Endometrium (tissue), 2 donors: Measurements from ENCODE around the gene FBXL17.

Experiments
- FAIRE-seq: peaks from 2 replicates; lab custom pipeline; 2012; peaks lifted over from hg19 to GRCh38; lab: Jason Lieb, UNC
- donor health status: control.
- donor health status: control.

The FBXL17 gene

DNA sequence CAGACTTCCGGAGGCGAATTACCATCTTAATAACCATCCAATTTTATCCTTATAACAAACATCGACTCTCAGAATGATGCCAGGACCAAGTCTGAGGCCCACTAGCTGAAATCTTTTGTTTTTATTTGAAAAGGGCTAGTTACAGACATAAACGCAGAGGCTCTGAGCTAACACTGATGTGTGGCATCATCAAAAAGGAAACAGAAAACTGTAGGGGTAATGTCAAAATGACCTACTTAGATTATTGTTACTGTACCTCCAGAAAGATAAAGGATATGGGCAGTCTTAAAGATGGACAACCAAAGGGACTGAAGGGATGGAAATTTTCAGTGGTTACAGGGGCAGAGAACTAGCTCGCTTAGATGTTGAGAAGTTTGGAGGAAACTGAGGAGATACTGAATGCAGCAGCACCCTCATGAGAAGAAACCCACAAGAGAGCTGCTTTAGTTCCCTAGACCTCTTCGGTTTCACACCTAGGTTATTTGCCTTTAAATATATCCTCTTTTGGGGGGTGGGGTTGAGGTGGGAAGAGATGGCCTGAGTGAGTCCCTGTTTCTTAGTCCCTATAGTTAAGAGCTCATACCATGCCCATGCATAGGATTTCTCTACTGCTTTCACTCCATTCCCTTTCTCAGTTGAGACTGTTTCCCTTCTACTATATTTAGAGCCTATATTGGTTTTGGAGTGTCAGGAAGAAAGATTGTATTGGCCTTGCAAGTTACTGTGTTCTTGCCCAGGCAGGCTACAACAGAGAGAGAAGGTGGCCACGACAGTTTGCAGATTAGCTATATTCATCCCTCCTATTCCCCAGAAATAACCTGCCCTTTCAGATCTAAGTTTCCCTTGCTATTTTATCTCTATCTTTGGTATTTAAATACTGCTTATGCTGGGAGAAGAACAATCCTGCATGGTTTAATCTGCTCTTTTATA is 390.8 kb downstream of the FBXL17 start:
- FAIRE-seq = no peak

DNA sequence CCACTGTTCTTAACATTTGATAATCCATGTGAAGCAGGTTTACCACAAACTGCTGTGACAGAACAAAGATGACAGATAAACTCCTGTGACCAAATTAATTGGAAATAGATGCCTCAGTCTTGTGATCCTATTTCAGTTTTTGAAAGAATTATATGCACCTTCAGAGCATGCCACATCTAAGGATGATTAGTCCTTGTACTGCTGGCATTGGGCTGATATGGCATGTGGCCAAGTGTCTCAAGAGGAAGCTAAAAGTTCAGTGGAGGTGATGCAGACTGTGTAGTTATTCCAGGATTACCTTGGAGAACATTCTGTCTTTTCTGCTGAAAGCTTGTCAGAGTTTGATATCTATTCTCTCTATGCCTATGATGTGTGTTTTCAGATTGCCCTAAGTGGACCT is 396.8 kb downstream of the FBXL17 start:
- FAIRE-seq = no peak

DNA sequence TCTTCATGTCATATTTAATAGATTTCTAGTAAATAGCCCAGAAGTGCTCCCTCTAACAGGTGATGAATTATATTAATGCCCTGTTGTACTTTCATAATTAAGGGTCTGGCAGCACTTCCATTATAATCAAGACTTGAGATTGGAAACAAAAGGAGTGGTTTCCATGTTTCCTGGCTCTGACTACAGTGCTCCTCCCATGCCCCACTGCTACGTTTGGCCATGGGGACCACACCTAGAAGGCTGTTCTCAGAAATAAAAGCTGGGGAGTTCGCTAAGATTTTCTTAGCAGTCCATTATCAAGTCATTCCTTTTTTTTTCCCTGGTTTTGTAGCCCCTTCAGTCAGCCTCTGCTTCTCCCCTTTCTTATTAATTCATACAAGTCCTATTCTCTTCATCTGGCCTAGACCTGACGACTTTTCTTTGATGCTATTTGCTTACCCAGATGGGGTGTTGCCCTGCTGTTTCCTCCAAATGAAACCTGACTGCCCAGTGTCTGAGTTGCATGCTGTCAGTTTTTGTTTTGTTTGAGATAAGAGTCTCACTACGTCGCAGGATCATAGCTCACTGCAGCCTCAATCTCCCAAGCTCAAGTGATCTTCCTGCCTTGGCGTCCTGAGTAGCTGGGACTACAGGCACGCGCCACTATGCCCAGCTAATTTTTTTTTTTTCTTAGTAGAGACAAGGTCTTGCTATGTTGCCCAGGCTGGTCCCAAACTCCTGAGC is 399.0 kb downstream of the FBXL17 start:
- no peak for FAIRE-seq

GRCh38 chr5:107980923-107981692 is 400.8 kb downstream of the FBXL17 start:
- FAIRE-seq = no peak

DNA sequence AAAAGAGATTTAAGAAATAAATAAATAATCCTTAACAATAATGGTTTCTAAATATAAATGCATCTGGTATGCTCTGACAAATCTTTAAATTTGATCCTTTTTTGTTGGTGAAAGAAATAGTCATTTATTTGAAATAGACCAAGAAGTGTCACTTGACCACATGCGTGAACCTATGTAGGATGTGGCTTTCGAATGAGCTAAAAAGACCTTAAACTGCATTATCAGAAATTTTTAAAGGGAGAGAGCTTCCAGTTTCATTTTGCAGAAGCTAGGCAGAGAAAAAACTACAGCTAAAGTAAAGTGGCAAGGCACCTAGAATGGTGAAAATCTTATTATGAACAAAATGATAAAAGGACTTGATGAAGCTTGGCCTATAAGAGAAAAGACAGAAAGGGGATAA is 402.0 kb downstream of the FBXL17 start:
- FAIRE-seq = peak; percentile 69

DNA sequence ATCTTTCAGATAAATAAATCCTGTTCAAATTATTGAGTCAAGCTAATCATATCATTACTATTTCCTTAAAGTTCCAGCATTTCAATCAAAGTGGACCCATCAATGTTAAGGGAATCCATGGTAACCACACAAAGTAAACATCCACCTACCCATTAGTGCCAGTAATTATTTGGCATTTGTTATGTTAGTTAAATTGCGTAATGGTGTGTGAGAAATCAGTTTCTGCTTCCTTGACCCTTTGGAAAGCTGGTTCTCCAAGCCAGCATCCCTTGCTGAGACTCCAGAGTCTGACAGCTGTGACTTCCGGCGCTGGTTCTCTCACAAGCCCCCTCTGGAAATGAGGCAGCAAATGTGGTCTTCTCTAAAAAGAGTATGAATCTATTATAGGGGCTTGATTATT is 402.6 kb downstream of the FBXL17 start:
- FAIRE-seq = no peak

DNA sequence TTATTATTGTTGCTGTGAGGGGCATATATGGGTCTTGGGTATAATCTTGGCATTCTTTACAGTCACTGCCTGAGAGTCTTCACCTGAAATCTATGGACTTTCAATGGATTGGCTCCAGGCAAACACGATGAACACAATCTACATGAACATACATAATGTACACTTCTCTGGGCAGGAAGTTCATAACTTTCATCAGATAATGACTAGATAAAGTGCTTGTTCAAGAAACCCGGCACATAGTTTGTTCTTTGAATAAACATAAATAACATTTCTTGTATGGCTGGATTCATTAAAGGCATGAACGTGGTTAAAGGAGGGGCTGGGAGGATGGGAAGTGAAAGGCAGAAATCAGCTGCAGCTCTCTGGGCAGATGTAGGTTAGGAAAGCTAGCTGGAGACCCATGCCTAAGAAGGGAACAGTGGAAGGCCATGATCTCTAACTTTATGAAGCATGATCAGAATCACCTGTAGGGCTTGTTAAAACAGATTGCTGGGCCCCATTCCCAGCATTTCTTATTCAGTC is 404.3 kb downstream of the FBXL17 start:
- no peak for FAIRE-seq

- FAIRE-seq = no peak
Measured at GRCh38 chr5:107975568-107975967, 406.3 kb downstream of the FBXL17 start.

DNA sequence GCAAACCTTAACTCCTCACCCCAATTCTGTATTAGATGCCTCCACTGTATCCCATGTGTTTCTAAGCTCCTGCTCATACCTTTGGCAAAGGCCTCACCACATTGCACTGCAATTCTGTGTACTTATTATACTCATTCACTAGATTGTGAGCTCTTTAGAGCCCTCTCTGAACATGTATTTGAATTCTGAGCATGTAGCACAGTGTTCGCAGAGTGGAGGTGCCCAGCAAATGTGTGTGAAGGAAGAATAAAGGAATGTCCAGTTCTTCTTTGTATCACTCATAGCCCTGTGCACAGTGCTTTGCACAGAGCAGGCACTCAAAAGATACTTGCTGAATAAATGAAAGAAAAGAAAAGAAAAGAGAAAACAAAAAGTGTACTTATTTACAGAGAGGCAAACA is 410.1 kb downstream of the FBXL17 start:
- no peak for FAIRE-seq

DNA sequence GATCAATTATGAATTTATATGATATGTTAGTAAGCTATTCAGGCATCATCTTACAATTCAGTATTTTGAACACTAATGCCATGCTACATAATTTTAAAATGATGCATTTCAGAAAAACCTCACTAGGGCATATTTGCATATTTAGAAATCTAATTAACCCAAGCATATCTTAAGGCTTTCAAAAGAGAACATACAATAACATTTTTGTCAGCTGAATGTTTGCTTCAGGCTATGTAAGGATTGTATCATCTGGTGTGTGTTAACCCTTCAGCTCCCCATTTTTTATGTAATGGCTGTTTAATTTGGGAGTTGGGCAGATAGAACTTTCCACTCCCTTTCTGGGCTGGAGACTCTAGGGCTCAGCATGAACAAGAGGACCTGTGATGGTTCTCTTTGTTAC is 412.1 kb downstream of the FBXL17 start:
- FAIRE-seq = no peak

- FAIRE-seq = no peak
Measured at GRCh38 chr5:107968998-107969397, 412.9 kb downstream of the FBXL17 start.

- FAIRE-seq = no peak
Measured at GRCh38 chr5:107968406-107968843, 413.5 kb downstream of the FBXL17 start.

- no peak for FAIRE-seq
Measured at GRCh38 chr5:107966201-107966600, 415.7 kb downstream of the FBXL17 start.

DNA sequence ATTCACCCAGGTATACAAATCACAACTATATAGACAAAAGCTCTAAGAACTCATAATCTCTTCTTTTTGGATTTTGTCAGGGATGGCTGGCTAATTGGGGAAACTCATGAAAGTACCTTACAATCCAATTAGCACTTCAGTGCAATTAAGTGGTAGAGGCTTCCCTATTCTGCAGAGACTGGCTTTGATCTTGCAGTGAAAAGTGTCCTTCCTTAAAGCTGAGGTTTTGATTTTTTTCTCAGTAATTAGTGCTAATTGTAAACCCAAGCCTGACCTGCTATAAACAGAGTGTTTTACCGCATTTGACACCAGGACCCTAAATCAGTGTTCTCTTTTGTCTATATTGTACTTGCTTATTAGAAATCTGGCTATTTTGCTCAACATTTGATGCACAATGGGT is 417.2 kb downstream of the FBXL17 start:
- no peak for FAIRE-seq

GRCh38 chr5:107959573-107960279 is 422.2 kb downstream of the FBXL17 start:
- no peak for FAIRE-seq

DNA sequence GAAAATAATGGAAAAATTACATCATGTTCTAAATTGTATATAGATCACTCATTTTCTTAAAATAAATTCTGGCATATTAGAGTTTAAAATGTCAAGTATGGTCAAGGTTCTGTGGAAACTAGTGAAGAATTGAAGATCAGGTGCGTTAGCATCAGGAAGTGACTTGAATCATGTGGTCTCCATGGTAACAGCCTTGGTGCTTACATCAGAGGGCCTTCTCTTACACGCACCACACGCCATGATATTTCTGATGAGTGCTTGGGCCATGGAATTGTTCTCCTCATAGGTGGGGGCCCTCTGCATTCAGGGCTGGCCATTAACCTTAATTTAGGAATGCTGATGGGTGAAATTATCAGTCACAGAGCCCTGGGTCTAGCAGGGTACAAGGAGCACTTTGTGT is 423.0 kb downstream of the FBXL17 start:
- FAIRE-seq = no peak

DNA sequence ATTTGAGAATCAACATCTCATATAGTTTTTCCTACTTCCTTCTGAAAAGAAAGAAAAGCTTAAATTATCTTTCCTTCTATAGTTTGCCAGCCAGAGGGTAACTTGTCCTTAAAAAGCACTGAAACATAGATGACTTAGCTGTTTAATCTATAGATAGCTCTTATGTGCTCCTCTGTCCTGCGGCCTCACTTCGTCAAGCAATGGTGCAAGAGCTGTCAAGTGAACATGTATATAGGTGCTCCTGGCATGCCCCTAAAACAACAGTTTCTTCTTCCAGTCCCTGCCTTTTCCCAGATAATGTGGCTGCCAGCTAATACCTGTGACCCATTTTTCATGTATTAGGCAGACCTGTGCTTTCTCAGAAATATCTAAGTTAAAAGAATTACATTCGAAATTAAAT is 423.5 kb downstream of the FBXL17 start:
- no peak for FAIRE-seq

- FAIRE-seq = no peak
Measured at GRCh38 chr5:107957051-107957450, 424.8 kb downstream of the FBXL17 start.

DNA sequence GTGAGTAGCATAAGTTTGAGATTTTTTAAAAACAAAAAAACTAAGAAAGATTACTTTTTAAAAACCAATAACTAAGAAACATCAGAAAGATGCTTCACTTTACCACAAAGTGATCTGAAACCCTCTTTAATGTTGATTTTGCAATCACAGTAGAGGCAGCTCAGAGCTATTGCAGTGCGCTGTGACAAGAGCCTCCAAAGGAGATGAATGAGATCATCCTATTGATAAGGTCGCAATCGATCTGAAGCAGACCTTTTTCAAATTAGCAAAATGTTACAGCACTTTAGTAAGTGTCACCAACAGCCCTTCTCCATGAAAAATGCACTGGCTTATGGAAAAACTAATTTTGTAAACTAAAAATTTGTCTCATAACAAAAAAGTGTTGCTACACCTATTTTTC is 426.6 kb downstream of the FBXL17 start:
- FAIRE-seq = no peak

GRCh38 chr5:107954254-107954653 is 427.6 kb downstream of the FBXL17 start:
- no peak for FAIRE-seq

- no peak for FAIRE-seq
Measured at GRCh38 chr5:107952450-107952849, 429.4 kb downstream of the FBXL17 start.

DNA sequence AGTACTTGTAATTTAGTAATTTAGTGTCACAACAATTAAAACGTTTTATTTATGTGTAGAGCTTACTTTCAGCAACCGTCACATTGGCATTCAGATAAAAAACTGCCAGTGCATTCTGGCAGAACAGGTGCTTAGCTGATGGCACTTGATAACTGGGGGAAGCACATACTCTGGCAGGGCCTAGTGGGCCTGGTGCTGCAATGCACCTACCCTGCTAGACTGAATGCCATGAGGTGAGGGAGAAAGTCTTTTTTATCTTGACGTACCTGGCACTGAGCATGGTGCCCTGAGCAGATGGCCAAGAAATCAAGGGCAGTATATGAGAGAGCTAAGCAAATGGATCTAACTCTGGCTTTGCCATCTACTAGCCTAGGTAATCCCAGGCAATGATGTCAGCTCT is 430.6 kb downstream of the FBXL17 start:
- no peak for FAIRE-seq
